HG03575 (cell line): Measurements from ENCODE around the gene HS3ST3A1.

Experiments
- ATAC-seq: cut with Tn5 transposase; IDR thresholded peaks from one replicate; pipeline ENCODE4 v1.9.1; 2021; ENCODE audit not compliant: unreplicated experiment, insufficient number of reproducible peaks, low FRiP score; ENCODE audit errors: extremely low read depth

HS3ST3A1 gene

GRCh38 chr17:13475574-13476223 is 126.0 kb downstream of the HS3ST3A1 start:
- ATAC-seq: no peak

- no peak for ATAC-seq
Observed at GRCh38 chr17:13474073-13474800, 127.5 kb downstream of the HS3ST3A1 start.

DNA sequence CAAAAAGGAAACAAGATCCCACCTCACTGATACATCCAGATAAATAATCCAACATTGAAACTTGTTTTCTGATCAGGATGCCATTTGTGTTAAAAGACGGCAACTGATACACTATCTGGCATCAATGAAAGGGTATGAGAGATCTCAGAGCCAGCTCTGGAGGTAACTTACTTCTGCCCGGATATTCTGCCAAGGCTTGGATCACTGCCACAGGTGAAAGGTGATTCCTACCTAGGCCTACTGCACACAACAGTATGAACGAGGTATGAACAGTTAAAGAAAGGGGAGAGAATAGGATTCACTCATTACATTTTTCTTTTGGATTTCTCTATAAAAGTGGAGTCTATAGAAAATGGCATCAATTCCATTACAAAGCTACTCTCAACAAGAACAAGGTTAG is 136.1 kb downstream of the HS3ST3A1 start:
- ATAC-seq: no peak

- ATAC-seq: no peak
Observed at GRCh38 chr17:13462673-13463124, 139.0 kb downstream of the HS3ST3A1 start.

GRCh38 chr17:13462146-13462545 is 139.6 kb downstream of the HS3ST3A1 start:
- ATAC-seq: no peak

- ATAC-seq: no peak
Observed at GRCh38 chr17:13460261-13461000, 141.3 kb downstream of the HS3ST3A1 start.

- no peak for ATAC-seq
Observed at GRCh38 chr17:13457783-13458182, 143.9 kb downstream of the HS3ST3A1 start.
